ENCODE measurements around the gene POLR3C. TPM values are rescaled to one million over a fixed set of nuclear protein-coding genes. Genes with fewer than 3 reads are reported as not detected.

Gene POLR3C
- total and polyA plus RNA-seq, 4 donors = 14.1 to 26.3 (median 21.1) TPM

DNA sequence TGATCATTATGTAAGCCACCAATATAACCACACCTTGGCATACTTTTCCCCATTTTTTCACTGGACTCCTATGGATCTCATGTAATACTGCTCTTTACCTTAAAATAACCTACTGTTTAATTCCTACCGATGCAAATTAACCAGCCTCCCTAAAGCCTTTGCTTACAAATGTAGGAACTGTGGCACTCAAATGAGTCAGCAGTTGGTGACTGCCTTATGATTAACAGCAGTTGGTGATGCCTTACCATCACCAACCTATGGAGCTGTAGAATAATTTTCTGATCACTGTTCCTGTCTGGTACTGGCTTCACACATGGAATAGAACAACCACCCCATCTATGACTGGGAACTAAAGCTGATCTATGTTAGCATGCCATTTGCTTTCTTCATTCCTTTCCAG is 13.7 kb downstream of the POLR3C start:
- Histone ChIP-seq H3K27me3 (ENCODE audit: control insufficient read depth in 3 of 3, insufficient read depth in 3 of 3, low read length in 2 of 3) (no peaks in the 10 kb centered on the region), H3K9me3 (ENCODE audit: control insufficient read depth in 4 of 4, insufficient read depth in 3 of 4, low read length in 3 of 4) (no peaks in the 10 kb centered on the region), H3K36me3 (ENCODE audit: control insufficient read depth in 4 of 4, insufficient read depth in 4 of 4, low read length in 4 of 4) (peaks cover 35 to 69% (median 61%) of the 10 kb centered on the region in 4 donors), H3K4me1 (ENCODE audit: control insufficient read depth in 5 of 5, insufficient read depth in 5 of 5, low read length in 5 of 5) (no peaks in the 10 kb centered on the region), H3K27ac (ENCODE audit: low read depth in 1 of 2, low read length in 1 of 2) (no peak overlapping the region), H3K9ac (ENCODE audit: insufficient read depth in 1 of 2, low read length in 2 of 2) (no peak overlapping the region), H3K4me3 (no peak overlapping the region)
- DNase-seq (no peak), ATAC-seq (ENCODE audit: insufficient read depth, low FRiP score) (no peak)
- no peak for TF ChIP-seq CTCF (IDR thresholded peaks at IDR 0.05; ENCODE audit: control extremely low read depth, extremely low read depth)
- whole genome bisulfite sequencing, 2 donors = 91 to 99% methylated on average over 1 of the region's 1 CpG

GRCh38 chr1:145843031-145843430 is 19.0 kb downstream of the POLR3C start:
- no peak for TF ChIP-seq CTCF (IDR thresholded peaks at IDR 0.05; ENCODE audit: control extremely low read depth, extremely low read depth)
- Histone ChIP-seq H3K9ac (ENCODE audit: insufficient read depth in 1 of 2, low read length in 2 of 2) (no peak overlapping the region), H3K4me3 (no peak overlapping the region), H3K27ac (ENCODE audit: low read depth in 1 of 2, low read length in 1 of 2) (no peak overlapping the region), H3K4me1 (ENCODE audit: control insufficient read depth in 5 of 5, insufficient read depth in 5 of 5, low read length in 5 of 5) (peaks cover 0 to 13% (median 0%) of the 10 kb centered on the region in 5 donors), H3K9me3 (ENCODE audit: control insufficient read depth in 4 of 4, insufficient read depth in 3 of 4, low read length in 3 of 4) (no peaks in the 10 kb centered on the region), H3K27me3 (ENCODE audit: control insufficient read depth in 3 of 3, insufficient read depth in 3 of 3, low read length in 2 of 3) (no peaks in the 10 kb centered on the region), H3K36me3 (ENCODE audit: control insufficient read depth in 4 of 4, insufficient read depth in 4 of 4, low read length in 4 of 4) (peaks cover 8 to 37% (median 33%) of the 10 kb centered on the region in 4 donors)
- WGBS, 2 donors = 94 to 95% methylated on average over 3 of the region's 3 CpGs
- no peak for DNase-seq
- ATAC-seq (ENCODE audit: insufficient read depth, low FRiP score) = no peak

DNA sequence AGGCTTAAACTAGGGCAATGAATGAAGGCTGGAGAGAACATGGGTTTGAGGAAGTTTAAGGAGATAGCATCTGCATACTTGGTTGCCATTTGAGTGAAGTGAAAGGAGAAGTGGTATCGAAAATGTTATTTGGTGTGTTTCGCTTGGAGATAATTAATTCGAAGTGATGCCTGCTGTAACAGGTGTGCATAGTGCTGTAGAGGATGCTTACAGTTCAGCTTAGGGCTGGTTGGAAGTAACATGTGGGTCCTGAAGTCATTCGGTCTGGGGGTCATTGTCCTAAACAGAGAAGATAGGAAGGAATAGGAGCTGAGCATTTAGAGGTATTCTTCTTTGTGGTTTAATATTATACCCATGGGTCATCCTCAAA is 21.1 kb downstream of the POLR3C start:
- Histone ChIP-seq H3K27me3 (ENCODE audit: control insufficient read depth in 3 of 3, insufficient read depth in 3 of 3, low read length in 2 of 3) (no peaks in the 10 kb centered on the region), H3K4me1 (ENCODE audit: control insufficient read depth in 5 of 5, insufficient read depth in 5 of 5, low read length in 5 of 5) (peaks cover 0 to 13% (median 0%) of the 10 kb centered on the region in 5 donors), H3K36me3 (ENCODE audit: control insufficient read depth in 4 of 4, insufficient read depth in 4 of 4, low read length in 4 of 4) (peaks cover 16 to 41% (median 28%) of the 10 kb centered on the region in 4 donors), H3K27ac (ENCODE audit: low read depth in 1 of 2, low read length in 1 of 2) (no peak overlapping the region), H3K4me3 (no peak overlapping the region), H3K9ac (ENCODE audit: insufficient read depth in 1 of 2, low read length in 2 of 2) (peak overlapping the region; percentile 4 to 37), H3K9me3 (ENCODE audit: control insufficient read depth in 4 of 4, insufficient read depth in 3 of 4, low read length in 3 of 4) (no peaks in the 10 kb centered on the region)
- WGBS, 2 donors = 7 to 10% methylated on average over 4 of the region's 4 CpGs
- DNase-seq (no peak), ATAC-seq (ENCODE audit: insufficient read depth, low FRiP score) (peak; percentile 8)
- TF ChIP-seq CTCF (IDR thresholded peaks at IDR 0.05; ENCODE audit: control extremely low read depth, extremely low read depth) = no peak
